Breast epithelium (tissue), 3 donors: ENCODE data around the gene PIP4K2B.

Experiments
- POLR2A ChIP-seq: fragments of 450-650 bp; IDR thresholded peaks from one replicate; pipeline ENCODE4 v1.6.1; 2016; ENCODE audit warnings: antibody characterized with exemption, mild to moderate bottlenecking, moderate library complexity
- POLR2AphosphoS5 ChIP-seq, 3 donors: sonication (generic); formaldehyde crosslinking; IDR thresholded peaks; one replicate each; pipeline ENCODE4 v1.6.1; 2017; ENCODE audit warnings: antibody characterized with exemption in 3 of 3
- TF ChIP-seq, protein P1 (sequence below), 3 donors: fragments of 450-650 bp; IDR thresholded peaks; one replicate each; pipeline ENCODE4 v1.5.1; 2016 to 2017; ENCODE audit warnings: antibody characterized with exemption in 3 of 3, mild to moderate bottlenecking in 3 of 3, moderate library complexity in 3 of 3

DNA sequence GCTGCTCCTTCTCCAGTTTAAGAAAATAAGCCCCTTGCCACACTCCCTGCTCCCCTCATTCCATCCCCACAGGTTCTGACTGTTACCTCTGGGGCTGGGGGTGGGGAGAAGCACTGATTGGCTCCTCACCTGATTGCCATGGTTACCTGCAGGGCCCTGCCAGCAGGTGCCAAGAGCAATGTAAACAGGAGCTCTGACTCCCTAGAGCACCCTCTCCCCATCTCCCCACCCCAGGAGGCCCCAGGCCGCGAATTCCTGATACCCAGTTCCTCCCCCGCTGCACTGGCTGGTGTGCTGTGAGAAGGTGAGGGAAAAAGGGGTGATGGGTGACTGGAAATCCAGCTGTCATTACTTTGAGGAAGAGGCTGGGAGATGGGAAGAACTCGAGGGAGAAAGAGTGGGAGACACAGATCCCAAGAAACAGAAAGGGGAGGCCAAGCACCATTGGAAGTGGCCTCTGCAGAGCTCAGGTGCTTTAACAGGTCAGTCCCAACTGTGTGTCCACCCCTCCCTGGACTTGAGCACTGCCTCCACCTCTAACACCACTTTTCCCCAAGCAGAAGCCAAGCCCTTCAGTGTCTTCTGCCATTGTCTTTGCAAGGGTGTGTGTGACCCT is 55.7 kb downstream of the PIP4K2B start:
- TF ChIP-seq, protein P1, sequence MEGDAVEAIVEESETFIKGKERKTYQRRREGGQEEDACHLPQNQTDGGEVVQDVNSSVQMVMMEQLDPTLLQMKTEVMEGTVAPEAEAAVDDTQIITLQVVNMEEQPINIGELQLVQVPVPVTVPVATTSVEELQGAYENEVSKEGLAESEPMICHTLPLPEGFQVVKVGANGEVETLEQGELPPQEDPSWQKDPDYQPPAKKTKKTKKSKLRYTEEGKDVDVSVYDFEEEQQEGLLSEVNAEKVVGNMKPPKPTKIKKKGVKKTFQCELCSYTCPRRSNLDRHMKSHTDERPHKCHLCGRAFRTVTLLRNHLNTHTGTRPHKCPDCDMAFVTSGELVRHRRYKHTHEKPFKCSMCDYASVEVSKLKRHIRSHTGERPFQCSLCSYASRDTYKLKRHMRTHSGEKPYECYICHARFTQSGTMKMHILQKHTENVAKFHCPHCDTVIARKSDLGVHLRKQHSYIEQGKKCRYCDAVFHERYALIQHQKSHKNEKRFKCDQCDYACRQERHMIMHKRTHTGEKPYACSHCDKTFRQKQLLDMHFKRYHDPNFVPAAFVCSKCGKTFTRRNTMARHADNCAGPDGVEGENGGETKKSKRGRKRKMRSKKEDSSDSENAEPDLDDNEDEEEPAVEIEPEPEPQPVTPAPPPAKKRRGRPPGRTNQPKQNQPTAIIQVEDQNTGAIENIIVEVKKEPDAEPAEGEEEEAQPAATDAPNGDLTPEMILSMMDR (IDR thresholded peaks at IDR 0.05) = no peak
- TF ChIP-seq POLR2A (no peak), POLR2AphosphoS5 (IDR thresholded peaks at IDR 0.05) (no peak)
